HG02973 (cell line): Measurements from ENCODE around the gene SENP7.
"Not testable (repeated sequence)": the region's sequence is repeated elsewhere in the genome, so short reads cannot be mapped to it uniquely, and the experiment has no call there.

Experiments
- ATAC-seq: cut with Tn5 transposase; IDR thresholded peaks from one replicate; pipeline ENCODE4 v1.9.1; 2021; ENCODE audit warnings: moderate library complexity; ENCODE audit not compliant: unreplicated experiment

Gene SENP7

GRCh38 chr3:101512646-101513418 lies at the start of gene SENP7:
TSS of gene SENP7 (minus strand) at chr3:101513212. CDS start at chr3:101513130, 82 bp downstream.
- ATAC-seq: peak; percentile 49

GRCh38 chr3:101561630-101562328 lies 48.8 kb upstream of the SENP7 start, which contains the start of gene TRMT10C:
TSS of gene TRMT10C (plus strand) at chr3:101561868. CDS start at chr3:101564782, 2,914 bp downstream.
- peak; percentile 99 for ATAC-seq

DNA sequence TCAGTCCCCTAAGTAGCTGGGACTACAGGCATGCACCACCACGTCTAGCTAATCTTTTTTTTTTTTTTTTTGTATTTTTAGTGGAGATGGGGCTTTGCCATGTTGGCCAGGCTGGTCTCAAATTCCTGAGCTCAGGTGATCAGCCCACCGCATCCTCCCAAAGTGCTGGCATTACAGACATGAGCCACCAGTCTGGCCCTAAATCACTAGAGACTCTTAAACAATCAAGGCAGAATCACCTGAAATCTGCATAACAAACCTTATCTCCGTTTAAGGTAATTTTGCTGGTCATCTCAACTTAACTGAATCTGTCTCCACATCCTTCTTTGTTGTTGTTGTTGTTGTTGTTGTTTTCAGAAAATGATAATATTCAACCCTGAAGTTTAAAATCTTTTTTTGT lies 43.1 kb upstream of the SENP7 start:
- no peak for ATAC-seq

DNA sequence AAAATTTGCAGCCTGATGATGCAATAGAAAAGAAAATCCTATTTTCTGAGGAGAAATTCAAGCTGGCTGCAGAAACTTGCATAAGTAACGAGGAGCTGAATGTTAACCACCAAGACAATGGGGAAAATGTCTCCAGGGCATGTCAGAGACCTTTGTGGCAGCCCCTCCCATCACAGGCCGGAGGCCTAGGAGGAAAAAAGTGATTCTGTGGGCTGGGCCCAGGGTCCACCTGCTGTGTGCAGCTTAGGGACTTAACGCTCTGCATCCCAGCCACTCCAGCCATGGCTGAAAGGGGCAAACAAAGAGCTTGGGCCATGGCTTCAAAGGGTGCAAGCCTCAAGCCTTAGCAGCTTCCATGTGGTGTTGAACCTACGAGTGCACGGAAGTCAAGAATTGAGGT lies 40.4 kb upstream of the SENP7 start:
- ATAC-seq: not testable (repeated sequence)

GRCh38 chr3:101551359-101552081 lies 38.5 kb upstream of the SENP7 start:
- ATAC-seq: not testable (repeated sequence)

- ATAC-seq: no peak
These were observed 36.5 kb upstream of the SENP7 start for GRCh38 chr3:101549473-101549872.

DNA sequence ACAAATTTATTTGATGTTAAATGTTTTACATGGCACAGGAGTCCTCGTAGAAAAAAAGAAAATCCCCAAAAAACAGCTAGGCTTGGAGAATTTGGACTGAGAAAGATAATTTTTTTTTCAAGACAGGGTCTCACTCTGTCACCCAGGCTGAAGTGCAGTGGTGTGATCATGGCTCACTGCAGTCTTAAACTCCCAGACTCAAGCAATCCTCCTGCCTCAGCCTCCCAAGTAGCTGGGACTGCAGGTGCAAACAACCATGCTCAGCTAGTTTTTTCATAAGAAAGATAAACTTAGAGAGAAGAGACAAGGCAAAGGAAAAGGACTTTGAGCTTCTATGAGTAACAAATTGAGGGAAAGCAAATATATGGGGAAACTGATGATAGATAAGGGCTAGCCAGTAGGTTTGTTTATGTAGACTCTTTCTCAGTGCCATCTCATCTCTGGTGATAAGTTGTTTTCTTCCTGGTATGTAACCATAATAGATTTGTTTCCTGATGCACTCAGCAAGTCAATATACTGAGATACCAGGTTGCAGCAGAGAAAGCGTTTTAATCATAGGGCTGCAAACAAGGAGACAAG lies 35.6 kb upstream of the SENP7 start:
- ATAC-seq: no peak

DNA sequence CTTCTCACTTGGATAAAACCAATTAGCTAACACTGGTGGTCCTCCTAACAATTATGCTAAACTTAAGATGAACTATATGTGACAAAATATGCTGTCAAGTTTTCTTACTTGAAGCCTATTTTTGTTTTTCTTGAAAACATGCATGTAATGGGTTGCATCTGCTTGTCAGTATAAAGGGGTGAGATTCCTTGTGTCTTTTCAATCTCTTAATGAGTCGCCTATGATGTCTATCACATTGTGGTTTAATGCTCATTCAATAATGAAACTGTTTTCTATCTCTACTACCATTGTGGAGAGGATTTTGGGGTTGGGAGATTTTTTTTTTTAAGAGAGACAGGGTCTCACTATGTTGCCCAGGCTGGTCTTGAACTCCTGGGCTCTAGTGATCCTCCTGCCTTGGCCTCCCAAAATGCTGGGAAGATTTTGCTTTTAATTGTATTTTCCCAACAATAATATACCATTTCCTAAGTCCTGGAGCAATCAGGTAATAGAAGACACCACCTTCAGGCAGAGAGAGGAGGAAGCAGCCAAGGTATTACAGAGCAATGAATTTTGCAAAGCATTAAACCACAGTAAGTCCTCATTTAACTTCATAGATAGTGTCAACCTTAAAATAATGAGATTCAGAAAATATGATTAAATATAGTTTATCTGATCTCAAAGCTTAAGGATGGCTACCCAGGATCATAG lies 31.3 kb upstream of the SENP7 start:
- ATAC-seq: no peak

DNA sequence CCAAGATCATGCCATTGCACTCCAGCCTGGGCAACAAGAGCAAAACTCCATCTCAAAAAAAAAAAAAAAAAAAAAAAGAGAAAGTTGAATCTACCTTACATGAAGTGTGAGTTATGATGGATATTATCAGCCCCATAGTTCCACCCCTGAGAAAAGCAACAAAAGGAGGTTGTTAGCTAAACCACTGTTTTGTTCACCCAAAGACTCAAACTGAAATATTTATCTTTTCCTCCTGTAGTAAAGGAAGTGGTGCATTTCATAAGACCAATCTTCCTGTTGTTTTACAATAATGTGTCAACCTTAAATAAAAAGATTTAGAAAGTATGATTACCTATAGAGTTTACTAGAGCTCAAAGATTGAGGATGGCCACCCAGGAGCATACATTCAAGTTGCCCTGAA lies 29.9 kb upstream of the SENP7 start:
- ATAC-seq: no peak

DNA sequence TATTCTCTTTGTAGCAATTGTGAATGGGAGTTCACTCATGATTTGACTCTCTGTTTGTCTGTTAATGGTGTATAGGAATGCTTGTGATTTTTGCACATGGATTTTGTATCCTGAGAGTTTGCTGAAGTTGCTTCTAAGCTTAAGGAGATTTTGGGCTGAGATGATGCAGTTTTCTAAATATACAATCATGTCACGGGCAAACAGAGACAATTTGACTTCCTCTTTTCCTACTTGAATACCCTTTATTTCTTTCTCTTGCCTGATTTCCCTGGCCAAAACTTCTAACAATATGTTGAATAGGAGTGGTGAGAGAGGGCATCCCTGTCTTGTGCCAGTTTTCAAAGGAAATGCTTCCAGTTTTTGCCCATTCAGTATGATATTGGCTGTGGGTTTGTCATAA lies 23.9 kb upstream of the SENP7 start:
- not testable (repeated sequence) for ATAC-seq

DNA sequence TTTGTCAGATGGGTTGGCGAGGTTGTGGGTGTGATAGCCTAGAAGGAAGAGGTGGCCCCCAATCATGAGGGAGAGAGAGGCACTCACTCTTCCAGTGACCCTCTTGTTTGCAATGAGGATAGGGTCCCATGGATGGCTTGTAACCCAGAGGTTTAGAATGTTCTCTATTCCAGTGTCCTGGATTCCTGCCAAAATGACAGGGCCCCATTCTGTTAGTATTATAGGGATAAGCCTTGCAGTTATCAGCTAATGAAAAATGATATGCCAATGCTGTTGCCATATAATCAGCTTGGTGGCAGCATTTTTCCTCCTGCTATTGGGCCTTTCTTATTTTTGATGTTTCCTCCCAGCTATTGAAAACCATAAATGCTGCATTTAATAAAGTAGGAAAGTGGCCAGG lies 23.3 kb upstream of the SENP7 start:
- ATAC-seq: no peak

GRCh38 chr3:101535221-101535620 lies 22.2 kb upstream of the SENP7 start:
- no peak for ATAC-seq

- no peak for ATAC-seq
These were observed 20.6 kb upstream of the SENP7 start for GRCh38 chr3:101533603-101533968.

DNA sequence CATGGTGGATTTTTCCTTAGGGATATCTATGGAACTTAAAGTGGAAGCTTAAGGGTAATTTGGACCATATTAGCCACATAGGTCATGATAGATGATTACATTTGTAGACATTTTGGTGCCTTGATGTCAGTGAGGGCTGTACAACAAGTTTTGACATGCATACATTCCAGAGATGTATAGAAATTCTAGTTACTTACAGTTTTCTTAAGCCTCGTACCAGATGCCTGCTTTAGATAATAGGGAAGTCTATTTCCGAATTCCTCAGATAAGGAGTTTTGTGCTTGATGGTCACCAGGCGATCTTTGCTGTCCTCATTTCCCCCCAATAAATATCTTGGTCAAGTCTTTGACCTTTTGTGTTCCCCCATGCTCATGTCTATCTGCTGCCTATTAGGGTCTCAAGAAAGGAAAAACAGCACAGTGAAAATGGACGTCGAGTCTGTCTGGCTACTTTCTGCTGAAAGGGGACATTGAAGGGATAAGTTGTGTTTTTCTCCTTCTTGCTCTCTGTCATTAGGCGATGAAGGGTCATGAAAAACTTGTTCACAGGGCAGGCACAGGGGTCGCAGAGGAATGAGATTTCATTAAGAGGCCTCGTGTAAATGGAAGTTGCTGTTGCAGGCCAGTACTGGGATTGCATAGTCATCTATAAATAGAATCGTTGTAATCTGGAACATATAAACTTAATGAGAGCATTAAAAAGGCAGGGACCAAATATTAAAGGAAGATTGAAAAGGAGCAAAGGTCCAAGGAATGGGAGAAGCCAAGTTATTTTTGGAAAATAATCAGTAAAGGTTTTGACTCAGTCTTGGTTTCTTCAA lies 20.0 kb upstream of the SENP7 start:
- ATAC-seq: no peak

DNA sequence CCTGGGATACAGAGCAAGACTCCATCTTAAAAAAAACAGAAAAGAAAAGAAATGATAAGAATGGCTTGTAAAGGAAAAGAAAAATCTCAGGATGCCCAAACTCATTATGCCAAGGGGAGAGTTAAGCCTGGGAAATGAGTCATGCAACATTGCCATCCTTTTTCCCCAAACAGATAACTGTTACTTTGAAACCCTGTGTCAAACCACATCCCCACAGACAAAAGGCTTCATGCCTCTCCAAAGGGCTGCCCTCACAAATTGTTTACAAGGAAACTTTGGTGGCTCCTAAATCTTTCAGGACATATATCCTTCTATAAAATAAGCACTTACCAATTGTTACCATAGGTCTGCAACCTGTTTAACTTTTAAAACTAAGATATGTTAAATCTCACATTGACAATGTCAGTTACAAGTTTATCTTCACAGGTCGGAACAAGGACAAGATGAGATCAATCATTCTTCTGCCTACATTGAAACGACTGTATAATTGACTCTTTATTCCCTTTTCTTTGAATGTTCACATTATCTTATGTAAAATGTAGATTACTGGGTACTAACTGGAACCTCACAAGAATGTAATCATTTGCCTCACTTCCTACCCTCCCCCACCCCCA lies 18.6 kb upstream of the SENP7 start:
- ATAC-seq: no peak

GRCh38 chr3:101530686-101531047 lies 17.7 kb upstream of the SENP7 start:
- ATAC-seq: no peak

GRCh38 chr3:101529816-101530685 lies 17.0 kb upstream of the SENP7 start:
- no peak for ATAC-seq

DNA sequence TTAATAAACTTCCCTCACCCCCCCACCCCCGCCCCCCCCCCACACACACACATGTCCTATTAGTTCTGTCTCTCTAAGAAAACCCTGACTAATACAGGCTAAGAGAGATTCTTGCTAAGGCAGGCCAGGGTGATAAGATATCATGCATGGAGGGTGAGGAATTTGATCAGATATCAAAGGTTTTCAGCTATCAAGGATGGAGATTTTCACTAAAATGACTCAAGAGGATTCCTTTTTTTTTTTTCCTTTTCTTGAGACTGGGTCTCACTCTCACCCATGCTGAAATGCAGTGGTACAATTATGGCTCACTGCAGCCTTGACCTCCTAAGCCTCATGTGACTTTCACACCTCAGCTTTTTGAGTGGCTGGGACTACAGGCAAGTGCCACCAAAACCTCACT lies 14.9 kb upstream of the SENP7 start:
- ATAC-seq: no peak

DNA sequence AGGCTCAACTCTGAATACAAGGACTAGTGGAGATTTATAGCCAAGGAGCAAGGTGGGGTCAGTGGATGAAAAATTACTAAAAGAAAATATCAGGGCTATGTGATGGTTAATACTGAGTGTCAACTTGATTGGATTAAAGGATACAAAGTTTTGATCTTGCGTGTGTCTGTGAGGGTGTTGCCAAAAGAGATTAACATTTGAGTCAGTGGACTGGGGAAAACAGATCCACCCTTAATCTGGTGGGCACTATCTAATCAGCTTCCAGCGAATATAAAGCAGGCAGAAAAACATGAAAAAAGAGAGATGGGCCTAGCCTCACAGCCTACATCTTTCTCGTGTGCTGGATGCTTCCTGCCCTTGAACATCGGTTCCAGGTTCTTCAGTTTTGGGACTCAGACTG lies 14.4 kb upstream of the SENP7 start:
- ATAC-seq: no peak
